IPS-NIHi11 (cell line): ENCODE data around the gene PBXIP1.
"Not testable (repeated sequence)": the region's sequence is repeated elsewhere in the genome, so short reads cannot be mapped to it uniquely, and the experiment has no call there.

Source experiments
- DNase-seq: peaks from one replicate; pipeline ENCODE4 v3.0.0; 2012; ENCODE audit warnings: mixed read lengths, low spot score

The PBXIP1 gene

GRCh38 chr1:154994591-154994990 lies 38.7 kb upstream of the PBXIP1 start:
- no peak for DNase-seq

- no peak for DNase-seq
Observed at GRCh38 chr1:154994269-154994587, 38.3 kb upstream of the PBXIP1 start.

GRCh38 chr1:154993572-154994268 lies 37.8 kb upstream of the PBXIP1 start, which contains the start of gene LENEP:
Gene LENEP, plus strand, starts transcription at chr1:154993586. Its CDS starts 22 bp downstream, at chr1:154993608.
- no peak for DNase-seq

GRCh38 chr1:154992721-154993571 lies 37.0 kb upstream of the PBXIP1 start:
- DNase-seq: no peak

- no peak for DNase-seq
Observed at GRCh38 chr1:154990276-154990675, 34.4 kb upstream of the PBXIP1 start.

GRCh38 chr1:154989195-154989860 lies 33.4 kb upstream of the PBXIP1 start:
- DNase-seq: no peak

- no peak for DNase-seq
Observed at GRCh38 chr1:154988058-154988954, 32.4 kb upstream of the PBXIP1 start.

- no peak for DNase-seq
Observed at GRCh38 chr1:154987326-154987725, 31.4 kb upstream of the PBXIP1 start.

GRCh38 chr1:154986736-154987135 lies 30.8 kb upstream of the PBXIP1 start:
- DNase-seq: not testable (repeated sequence)

GRCh38 chr1:154983776-154984466 lies 28.0 kb upstream of the PBXIP1 start:
- DNase-seq: no peak

GRCh38 chr1:154982897-154983648 lies 27.2 kb upstream of the PBXIP1 start, which contains the start of gene FLAD1:
Gene FLAD1, plus strand, starts transcription at chr1:154983344. Its CDS starts 351 bp downstream, at chr1:154983695.
- DNase-seq: peak; percentile 95

GRCh38 chr1:154982341-154982740 lies 26.4 kb upstream of the PBXIP1 start:
- DNase-seq: no peak

- no peak for DNase-seq
Observed at GRCh38 chr1:154978360-154978759, 22.5 kb upstream of the PBXIP1 start.

- DNase-seq: not testable (repeated sequence)
Observed at GRCh38 chr1:154977762-154978161, 21.9 kb upstream of the PBXIP1 start.

GRCh38 chr1:154975409-154976059 lies 19.6 kb upstream of the PBXIP1 start:
- DNase-seq: no peak

GRCh38 chr1:154974808-154975408 lies 19.0 kb upstream of the PBXIP1 start:
- DNase-seq: peak; percentile 79

GRCh38 chr1:154974102-154974807 lies 18.4 kb upstream of the PBXIP1 start, which contains the start of gene CKS1B:
Gene CKS1B, plus strand, starts transcription at chr1:154974681. Its CDS starts 65 bp downstream, at chr1:154974746.
- DNase-seq: peak; percentile 80

- DNase-seq: peak; percentile 53
Observed at GRCh38 chr1:154973344-154974101, 17.6 kb upstream of the PBXIP1 start.
